GM18867 (cell line): ENCODE measurements around the gene CRYBA4.
"Not testable (repeated sequence)": the region's sequence is repeated elsewhere in the genome, so short reads cannot be mapped to it uniquely, and the experiment has no call there.

ENCODE experiments used
- ATAC-seq: cut with Tn5 transposase; IDR thresholded peaks from one replicate; pipeline ENCODE4 v1.9.1; 2021; ENCODE audit warnings: mild to moderate bottlenecking, moderate library complexity; ENCODE audit not compliant: unreplicated experiment

CRYBA4 gene

GRCh38 chr22:26593763-26594162, 28.0 kb upstream of the CRYBA4 start:
- ATAC-seq = no peak

DNA sequence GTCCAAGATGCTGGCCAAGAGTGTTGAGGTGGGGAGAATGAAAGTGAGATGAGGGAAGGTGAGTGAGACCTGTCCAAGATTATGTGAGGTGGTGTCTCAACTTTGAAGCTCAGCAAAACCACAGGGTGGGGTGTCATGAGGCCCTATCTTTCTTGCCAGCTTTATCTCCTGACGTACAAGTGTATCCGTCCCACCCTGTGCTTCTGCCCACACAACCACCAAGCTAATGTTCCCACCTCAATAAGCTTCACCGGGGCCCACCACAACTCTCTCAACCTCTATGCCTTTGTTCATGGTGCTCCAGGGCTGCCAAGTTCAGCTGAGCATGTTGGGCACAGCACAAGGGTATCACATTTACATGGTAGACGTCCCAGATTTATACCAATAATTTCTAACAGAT, 24.7 kb upstream of the CRYBA4 start:
- ATAC-seq = no peak

GRCh38 chr22:26597480-26597879, 24.3 kb upstream of the CRYBA4 start:
- ATAC-seq = no peak

DNA sequence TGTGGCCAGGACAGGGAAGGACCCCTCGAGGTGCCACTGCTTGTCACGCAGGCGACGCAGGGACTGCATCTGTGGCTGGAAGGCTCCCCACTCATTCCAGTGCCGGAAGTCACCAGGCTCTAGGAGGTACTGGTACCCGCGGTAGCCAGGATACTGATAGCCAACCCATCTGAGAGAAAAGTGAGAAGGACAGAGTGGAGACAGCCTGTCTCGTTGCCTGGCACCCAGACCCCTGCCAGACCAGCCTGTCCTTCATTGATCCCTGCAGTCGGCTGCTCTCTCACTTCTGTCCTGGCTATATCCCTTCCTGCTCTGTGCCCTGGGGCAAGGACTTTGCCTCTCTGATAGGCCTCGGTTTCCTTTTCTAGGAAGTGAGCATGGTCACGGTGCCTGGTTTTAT, 22.3 kb upstream of the CRYBA4 start:
- ATAC-seq = no peak

GRCh38 chr22:26601726-26602125, 20.0 kb upstream of the CRYBA4 start:
- no peak for ATAC-seq

DNA sequence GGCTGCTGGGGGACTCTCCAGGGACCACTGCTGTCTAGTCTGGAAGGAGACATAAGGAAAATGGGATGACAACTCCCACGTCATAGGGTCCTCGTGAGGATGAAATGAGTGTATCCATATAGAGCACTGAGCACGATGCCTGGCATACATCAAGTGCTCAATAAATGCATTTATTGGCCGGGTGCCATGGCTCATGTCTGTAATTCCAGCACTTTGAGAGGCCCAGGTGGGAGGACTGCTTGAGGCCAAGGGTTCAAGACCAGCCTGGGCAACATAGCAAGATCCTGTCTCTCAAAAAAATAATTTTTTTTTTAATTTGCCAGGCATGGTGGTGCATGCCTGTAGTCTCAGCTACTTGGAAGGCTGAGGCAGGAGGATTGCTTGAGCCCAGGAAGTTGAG, 19.6 kb upstream of the CRYBA4 start:
- ATAC-seq = no peak

DNA sequence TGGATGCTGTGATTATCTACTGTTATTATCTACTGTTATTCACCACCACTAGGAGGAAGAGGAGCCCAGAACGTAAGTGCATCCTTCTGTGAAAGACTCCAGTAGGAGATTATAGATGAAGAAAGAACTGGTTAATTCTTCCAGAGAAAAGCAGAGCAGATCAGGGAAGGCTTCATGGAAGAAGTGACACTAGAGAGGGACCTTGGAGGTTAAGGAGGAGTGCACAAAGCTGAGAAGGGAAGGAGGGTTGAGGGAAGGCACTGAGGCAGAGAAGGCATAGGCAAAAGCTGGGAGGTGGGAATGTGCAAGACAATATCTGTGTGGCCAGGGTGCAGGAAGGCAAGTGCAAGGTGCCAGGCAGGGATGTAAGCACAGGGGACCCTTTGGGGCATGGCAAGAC, 17.4 kb upstream of the CRYBA4 start:
- no peak for ATAC-seq

DNA sequence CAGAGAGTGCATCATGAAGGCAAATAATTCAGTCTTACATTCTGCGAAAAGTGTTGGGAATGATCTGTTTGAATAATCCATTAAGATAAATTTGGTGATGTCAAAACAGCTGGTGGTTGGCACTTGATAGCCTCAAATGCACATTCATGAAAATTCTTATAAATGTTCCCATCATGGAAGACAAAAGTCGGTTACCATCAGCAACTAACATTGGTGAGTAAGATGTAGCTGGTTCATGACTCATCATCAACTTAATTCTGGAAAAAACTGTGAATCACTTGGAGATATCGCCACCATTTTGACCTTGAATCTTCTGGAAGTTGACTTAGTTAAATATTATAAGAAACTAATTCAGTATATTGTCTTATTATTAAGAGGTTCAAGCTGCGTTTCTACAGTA, 15.2 kb upstream of the CRYBA4 start:
- ATAC-seq = no peak

DNA sequence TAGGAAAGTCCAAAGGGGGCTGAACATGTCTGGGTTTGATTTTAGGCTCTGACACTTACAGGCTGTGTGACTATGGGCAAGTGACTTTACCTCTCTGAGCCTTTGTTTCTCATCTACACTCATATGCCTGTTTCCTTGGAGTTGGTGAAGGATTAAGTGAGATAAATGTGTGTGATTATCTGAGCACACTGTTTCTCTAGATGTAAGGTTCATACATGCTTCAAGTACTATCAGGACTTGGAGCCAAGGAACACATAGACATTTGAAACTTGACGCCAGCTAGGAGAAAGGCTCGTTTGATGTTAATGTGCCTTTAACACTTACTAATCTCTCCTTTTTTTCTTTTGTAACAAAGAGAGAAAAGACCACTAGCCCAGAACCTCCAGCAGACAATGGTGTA, 13.6 kb upstream of the CRYBA4 start:
- no peak for ATAC-seq

- ATAC-seq = no peak
Observed at GRCh38 chr22:26609287-26609686, 12.5 kb upstream of the CRYBA4 start.

GRCh38 chr22:26610072-26610958, 11.4 kb upstream of the CRYBA4 start:
- peak; percentile 76 for ATAC-seq

- ATAC-seq = no peak
Observed at GRCh38 chr22:26610996-26611395, 10.8 kb upstream of the CRYBA4 start.

DNA sequence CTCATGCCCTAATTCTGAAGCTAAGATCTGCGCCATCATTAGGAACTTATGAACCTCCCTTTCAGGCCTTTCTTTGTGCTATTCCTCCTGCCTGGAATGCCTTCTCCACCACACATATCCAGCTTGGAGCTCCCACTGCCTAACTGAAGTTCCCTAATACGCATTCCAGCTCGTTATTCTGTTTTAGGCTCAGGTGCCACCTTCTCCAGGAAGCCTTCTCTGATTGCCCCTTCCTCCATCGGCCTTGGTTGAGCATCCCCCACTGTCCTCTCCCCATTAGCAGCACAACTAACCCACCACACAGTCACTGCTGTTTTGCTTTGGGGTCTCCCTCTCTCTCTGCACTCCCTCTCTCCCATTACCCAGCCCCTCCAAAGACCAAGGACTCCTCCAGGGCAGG, 9.1 kb upstream of the CRYBA4 start:
- no peak for ATAC-seq

- not testable (repeated sequence) for ATAC-seq
Observed at GRCh38 chr22:26613753-26614152, 8.0 kb upstream of the CRYBA4 start.

DNA sequence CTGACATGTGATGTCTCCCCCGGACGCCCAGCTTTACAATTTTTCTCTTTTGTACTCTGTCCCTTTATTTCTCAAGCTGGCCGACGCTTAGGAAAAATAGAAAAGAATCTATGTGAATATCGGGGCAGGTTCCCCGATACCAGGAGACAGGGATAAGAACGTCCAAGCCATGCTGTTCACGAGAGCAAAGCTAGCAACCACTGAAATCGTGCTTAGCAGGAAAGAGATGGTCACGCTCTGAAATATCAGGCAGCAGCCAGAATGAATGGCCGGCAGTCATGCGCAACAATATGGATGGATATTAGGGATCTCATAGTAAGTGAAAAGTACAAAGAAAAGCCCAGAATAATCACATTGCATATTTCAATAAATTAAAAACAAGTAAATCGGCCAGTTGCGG, 7.4 kb upstream of the CRYBA4 start:
- no peak for ATAC-seq

DNA sequence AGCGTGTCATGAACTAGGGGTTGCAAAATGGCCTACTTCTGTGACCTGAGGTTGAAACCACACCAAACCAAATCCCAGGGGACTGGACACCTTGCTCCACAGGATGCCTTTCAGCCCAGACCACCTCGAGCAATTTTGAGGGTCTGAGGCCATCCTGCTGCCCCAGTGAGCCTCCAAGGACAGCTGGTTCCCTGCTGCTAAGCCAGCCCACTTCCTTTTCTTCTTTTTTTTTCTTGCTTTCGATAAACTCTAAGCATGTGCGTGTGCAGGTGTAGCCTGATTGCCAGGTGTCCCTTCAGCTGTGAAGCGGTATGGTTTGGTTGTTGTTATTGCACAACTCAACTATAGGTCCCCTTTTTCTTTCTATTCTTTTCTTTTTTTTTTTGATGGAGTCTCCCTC, 6.6 kb upstream of the CRYBA4 start:
- peak; percentile 66 for ATAC-seq

GRCh38 chr22:26615830-26616435, 5.8 kb upstream of the CRYBA4 start:
- no peak for ATAC-seq

- no peak for ATAC-seq
Observed at GRCh38 chr22:26616650-26617049, 5.1 kb upstream of the CRYBA4 start.

DNA sequence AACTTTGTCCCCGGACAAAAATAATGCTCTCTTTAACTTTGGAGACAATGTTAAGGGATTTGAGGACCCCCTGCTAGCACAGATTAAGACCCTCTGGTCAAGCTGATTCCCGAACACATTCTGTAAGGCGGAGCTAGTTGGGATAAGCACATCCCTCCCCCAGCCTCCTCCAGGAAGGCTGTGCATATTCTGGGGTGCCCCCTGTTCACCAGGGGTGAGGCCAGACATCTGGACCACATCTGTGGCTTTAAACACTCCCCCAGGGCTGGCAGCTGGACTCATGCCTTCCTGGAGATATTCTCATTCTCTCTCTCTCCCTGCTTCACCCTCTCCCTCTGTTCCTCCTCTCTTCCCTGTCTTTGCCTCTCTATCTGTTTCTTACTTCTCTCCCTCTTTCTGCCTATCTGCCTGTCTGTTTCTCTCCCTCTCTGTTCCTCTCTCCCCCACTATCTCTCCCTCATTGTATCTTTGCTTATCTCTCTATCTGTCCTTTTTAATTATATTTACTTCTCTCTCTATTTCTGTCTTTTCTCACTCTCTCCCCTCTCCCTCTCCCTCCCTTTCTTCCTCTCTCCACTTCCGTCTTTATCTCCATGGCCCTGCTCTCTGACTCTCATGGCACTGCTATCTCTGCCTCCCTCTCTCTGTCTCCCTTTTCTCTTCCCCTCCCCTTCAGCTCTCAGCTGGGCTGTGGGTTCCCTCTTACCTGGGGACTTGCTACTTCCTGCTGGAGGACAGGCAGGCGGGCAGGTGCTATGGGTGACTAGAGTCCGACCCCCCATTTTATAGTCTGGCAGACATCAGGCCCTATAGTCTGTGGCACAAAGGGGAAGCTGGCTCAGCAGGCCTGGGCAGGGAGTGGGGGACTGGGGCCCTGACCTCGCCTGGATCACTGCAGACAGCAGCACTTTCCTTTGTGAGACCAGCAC, 4.2 kb upstream of the CRYBA4 start, which contains the start of gene CRYBB1:
Gene CRYBB1 (minus strand): TSS at position 757 of the 929 bp plus-strand sequence. CDS start 1,708 bp downstream, outside the sequence.
- ATAC-seq = no peak

DNA sequence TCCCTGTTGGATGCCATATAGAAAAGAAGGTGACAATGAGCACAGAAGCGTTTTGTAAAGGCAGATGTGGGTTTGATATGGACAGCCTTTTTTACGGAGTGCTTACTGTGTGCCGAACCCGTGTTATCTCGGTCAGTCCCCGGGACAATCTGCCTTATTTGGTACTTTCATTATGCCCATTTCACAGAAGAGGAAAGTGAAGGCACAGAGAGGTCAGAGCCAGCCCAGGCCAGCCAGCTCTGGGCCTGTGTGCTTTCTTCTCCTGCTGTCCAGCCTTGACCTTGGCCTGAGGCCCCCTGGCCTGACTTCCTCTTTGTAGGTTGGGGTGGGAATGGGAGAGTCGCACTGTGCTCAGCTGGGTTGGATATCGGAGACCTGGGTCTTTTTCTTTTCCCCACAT, 3.3 kb upstream of the CRYBA4 start:
- no peak for ATAC-seq

DNA sequence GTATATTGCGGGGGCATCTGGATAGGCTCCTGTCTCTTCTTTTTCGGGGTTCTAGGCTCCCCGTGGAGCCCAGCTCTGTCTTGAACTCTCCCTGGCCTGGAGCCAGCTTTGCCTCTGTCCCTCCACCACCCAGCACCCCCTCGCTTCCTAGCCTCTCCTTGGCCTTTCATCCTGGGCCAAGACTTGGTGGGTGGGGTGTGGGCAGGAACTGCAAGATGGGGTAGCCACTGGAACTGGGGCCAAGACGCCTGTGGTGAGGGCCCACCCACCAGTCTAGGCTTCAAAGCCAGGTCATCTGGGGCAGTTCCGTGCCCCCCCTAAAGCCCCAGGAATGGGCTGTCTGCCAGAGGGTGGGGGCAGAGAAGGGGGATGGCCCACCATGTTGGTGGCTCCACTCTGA, 2.3 kb upstream of the CRYBA4 start:
- no peak for ATAC-seq
